Activated CD4-positive, alpha-beta T cell treated with anti-CD3 and anti-CD28 coated beads, Interleukin-2, amount 50 U/mL, for 16 hours (primary cell): ENCODE measurements around the gene RPL13.

Experiments used
- DNase-seq: peaks from one replicate; pipeline ENCODE4 v3.0.0-alpha.2; 2020

Gene RPL13

DNA sequence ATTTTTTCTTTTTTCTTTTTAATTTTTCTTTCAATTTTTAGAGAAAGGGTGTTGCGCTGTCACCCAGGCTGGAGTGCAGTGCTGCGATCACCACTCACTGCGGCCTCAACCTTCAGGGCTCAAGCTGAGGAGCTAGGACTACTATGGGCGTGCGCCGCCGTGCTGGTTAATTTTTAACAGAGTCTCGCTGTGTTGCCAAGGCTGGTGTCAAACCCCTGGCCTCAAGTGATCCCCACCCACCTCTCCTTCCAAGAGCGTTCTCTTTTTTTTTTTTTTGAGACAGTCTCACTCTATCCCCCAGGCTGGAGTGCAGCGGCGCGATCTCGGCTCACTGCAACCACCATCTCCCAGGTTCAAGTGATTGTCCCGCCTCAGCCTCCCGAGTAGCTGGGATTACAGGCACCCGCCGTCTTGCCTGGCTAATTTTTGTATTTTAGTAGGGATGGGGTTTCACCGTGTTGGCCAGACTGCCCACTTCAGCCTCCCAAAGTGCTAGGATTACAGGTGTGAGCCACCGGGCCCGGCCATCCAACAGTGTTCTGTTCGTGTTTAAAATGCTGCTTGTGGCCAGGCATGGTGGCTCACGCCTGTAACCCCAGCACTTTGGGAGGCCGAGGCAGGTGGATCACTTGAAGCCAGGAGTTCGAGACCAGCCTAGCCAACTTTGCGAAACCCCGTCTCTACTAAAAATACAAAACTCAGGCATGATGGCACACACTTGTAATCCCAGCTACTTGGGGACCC lies 14.5 kb upstream of the RPL13 start:
- no peak for DNase-seq

GRCh38 chr16:89546781-89547180 lies 13.7 kb upstream of the RPL13 start:
- DNase-seq, result no peak

DNA sequence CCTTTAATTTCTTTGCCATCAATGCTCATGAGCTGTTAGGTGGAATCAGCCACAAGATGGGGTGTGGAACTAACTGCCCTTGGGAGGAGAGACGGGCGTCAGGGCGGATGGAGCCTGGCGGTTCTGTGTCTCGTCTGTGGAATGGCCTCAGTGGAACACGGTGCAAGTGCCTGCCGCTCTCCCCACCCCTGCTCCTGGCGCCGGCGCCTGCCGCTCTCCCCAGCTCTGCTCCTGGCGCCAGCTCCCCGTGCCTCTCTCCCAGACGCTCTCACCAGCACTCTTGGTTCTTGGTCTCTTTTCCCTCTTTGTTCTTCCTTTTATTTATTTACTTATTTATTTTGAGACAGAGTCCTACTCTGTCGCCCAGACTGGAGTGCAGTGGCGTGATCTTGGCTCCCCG lies 13.2 kb upstream of the RPL13 start:
- no peak for DNase-seq

- DNase-seq, result no peak
These were observed 12.6 kb upstream of the RPL13 start for GRCh38 chr16:89547860-89548259.

GRCh38 chr16:89548344-89549006 lies 12.0 kb upstream of the RPL13 start:
- no peak for DNase-seq

GRCh38 chr16:89549007-89549700 lies 11.3 kb upstream of the RPL13 start:
- DNase-seq, result no peak

DNA sequence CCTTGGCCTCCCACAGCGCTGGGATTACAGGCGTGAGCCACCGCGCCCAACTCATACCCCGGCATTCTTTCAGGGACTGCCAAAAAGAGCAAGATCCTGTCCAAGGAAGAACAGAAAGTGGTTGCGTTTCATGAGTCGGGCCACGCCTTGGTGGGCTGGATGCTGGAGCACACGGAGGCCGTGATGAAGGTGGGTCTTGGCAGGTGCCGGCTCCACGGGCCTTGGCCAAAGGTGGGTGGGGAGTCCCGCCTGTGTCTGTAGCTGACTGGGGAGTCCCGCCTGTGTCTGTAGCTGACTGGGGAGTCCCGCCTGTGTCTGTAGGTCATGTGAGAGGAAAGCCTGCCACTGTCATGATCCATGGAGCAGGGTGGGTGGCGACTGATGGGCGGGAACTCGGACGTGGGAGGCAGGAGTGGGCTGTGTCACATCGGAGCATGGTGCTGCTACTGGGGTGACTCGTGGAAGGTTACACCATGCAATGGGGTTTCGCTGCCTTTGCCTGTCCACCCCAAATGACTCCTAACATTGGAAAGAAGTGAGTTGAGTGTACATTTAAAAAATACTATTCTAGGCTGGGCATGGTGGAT lies 10.0 kb upstream of the RPL13 start:
- DNase-seq, result no peak

GRCh38 chr16:89552329-89552728 lies 8.2 kb upstream of the RPL13 start:
- no peak for DNase-seq

- no peak for DNase-seq
These were observed 7.6 kb upstream of the RPL13 start for GRCh38 chr16:89552913-89553312.

GRCh38 chr16:89553733-89554132 lies 6.7 kb upstream of the RPL13 start:
- no peak for DNase-seq

DNA sequence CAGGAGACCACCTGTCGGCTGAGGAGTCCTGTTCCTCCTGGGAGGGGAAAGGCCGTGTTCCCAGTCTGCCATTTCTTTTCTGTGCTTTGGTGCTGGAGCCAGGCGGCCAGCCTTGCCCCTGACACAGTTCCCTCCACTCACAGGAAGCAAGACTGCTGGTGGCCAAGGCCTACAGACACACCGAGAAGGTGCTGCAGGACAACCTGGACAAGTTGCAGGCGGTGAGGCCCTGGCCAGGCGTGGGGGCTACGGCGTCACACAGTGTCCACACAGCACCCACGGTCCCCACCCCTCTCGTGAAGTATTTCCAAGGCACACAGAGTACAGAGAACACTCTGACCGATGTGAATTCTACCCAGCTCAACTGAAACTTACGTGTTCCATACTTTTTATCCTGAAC lies 6.1 kb upstream of the RPL13 start:
- no peak for DNase-seq

DNA sequence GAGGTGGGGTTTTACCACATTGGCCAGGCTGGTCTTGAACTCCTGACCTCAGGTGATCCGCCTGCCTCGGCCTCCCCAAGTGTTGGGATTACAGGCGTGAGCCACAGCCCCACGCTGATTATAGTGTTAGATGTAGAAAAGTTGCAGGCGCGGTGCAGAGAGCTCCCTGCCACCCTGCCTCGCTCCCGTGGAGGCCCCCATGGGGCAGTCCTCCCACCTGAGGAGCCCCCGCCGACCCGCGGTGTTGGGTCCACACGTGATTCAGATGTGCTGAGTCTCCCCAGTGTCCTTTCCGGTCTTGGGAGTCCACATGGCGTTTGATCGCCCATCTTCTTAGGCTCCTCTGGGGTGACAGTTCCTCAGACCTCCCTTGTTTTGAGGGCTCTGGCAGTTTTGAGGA lies 5.2 kb upstream of the RPL13 start:
- DNase-seq, result no peak

GRCh38 chr16:89555780-89556179 lies 4.7 kb upstream of the RPL13 start:
- DNase-seq, result no peak

DNA sequence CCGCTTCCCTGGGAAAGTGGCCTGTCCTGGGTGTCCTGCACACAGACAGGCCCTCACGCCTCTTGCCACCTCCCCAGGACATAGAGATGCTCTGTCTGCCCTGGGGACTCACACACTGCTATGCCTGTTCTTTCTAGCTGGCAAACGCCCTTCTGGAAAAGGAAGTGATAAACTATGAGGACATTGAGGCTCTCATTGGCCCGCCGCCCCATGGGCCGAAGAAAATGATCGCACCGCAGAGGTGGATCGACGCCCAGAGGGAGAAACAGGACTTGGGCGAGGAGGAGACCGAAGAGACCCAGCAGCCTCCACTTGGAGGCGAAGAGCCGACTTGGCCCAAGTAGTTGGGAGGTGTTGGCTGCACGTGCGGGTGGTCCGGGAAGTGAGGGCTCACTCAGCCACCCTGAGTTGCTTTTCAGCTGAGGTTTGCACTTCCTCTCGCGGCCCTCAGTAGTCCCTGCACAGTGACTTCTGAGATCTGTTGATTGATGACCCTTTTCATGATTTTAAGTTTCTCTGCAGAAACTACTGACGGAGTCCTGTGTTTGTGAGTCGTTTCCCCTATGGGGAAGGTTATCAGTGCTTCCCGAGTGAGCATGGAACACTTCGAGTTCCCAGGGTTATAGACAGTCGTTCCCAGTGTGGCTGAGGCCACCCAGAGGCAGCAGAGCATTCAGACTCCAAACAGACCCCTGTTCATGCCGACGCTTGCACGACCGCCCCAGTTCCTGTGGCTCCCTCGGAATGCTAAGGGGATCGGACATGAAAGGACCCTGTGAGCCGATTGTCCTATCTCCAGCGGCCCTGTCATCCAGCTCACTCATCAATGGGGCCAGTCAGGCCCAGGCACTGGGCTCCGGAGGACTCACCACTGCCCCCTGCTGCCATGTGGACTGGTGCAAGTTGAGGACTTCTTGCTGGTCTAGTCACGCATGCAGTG lies 3.5 kb upstream of the RPL13 start:
- peak; percentile 83 for DNase-seq

DNA sequence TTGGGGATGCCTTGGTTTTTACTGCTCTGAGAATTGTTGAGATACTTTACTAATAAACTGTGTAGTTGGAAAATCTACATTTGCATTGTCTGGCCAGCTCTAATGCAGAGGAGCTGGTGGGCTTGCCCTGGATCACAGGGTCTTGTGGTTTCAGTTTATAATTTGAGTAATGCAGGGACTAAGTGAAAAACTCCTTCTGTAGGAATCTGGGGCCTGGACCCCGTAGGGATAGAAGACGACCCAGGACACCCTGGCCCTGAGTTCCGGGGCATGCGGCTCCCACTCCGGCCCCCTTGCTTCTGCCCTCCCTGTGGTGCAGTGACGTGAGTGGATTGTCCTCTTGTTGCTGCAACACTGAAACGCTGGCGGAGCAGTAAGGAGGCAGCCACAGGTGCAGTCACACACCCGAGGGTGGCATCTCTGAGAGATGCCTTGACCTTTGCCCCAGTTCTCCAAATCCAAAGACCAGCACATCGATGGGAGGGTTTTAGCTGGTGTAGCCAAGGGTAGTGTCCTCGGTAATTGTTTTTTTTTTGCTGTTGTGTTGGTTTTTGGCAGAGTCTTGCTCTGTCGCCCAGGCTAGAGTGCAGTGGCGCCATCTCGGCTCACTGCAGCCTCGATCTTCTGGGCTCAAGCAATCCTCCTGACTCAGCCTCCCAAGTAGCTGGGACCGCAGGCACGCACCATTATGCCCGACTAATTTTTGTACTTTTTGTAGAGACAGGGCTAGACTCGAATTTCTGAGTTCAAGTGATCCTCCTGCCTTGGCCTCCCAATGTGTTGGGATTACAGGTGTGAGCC lies 2.6 kb upstream of the RPL13 start:
- DNase-seq, result no peak

DNA sequence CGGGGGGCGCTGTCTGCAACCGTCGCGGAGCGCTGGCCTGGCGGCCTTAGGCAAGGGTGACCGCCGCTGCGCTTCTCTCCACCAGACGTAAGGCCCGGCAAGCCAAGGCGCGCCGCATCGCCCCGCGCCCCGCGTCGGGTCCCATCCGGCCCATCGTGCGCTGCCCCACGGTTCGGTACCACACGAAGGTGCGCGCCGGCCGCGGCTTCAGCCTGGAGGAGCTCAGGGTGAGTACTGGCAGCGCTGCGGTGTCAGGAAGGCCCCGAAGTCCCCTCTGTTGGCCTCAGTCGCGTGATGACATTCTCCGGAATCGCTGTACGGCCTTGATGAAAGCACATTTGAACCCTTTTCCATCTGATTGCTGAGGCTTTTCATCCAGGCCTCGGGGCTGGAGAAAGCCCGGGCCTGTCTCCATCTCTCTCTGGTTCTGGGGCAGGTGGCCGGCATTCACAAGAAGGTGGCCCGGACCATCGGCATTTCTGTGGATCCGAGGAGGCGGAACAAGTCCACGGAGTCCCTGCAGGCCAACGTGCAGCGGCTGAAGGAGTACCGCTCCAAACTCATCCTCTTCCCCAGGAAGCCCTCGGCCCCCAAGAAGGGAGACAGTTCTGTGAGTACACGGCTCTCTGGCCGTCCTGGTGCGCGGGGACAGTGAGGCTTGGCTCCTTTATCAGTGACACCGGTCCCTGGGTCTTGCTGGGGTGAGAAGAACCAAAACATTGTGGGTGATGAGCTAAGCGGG lies 831 bp downstream of the RPL13 start:
- DNase-seq, result no peak

DNA sequence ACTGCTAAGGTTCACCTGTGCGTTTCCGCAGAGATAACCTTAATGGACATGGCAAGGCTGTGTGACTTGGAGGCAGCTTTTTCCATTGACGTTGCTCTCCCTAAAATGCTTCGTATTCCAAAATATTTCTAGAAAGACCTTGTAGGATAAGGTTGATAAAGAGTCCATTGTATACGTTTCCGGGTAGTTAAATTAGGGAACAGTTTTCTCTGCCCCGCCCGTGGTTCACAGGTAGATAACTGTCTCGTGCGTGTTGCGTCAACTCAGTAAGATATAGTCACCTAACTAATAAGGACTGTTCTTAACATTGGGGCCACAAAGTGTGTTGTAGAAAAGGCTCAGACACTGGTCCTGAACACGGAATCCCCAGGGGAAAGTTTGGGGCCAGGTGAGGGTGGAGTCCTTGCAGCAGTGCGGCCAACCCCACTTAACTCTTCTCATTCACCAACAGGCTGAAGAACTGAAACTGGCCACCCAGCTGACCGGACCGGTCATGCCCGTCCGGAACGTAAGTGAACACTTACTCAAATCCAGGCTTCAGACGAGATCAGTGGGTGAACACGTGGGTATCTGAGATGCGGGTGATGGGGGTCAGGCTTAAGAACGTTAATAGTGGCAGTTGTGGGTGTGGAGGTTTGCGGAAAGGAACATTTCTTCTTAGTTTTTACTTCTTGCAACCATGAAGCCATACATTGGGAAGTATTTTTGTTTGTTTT lies 1.6 kb downstream of the RPL13 start:
- no peak for DNase-seq

- DNase-seq, result no peak
These were observed 2.5 kb downstream of the RPL13 start for GRCh38 chr16:89562939-89563338.

- DNase-seq, result no peak
These were observed 3.3 kb downstream of the RPL13 start for GRCh38 chr16:89563639-89564392.
